GM23338 (cell line): Measurements from ENCODE around the gene SGMS2. TPM values are rescaled to one million over a fixed set of nuclear protein-coding genes. Genes with fewer than 3 reads are reported as not detected.

Source experiments
- ATAC-seq: fragments of 200-7000 bp; cut with Tn5 transposase; 3 replicates; pipeline ENCODE4 v1.9.1; 2020
- DNase-seq: peaks from one replicate; pipeline ENCODE4 v3.0.0-alpha.2; 2015; ENCODE audit warnings: low spot score
- H2AFZ ChIP-seq: fragments of 200-600 bp; sonication (generic); 2 replicates; pipeline ENCODE4 v1.8.0; 2016; ENCODE audit warnings: antibody characterized with exemption, mild to moderate bottlenecking, moderate library complexity
- H3F3A ChIP-seq: fragments of 200-600 bp; sonication (generic); replicated peaks from 2 replicates; pipeline ENCODE4 v1.8.0; 2017; ENCODE audit warnings: antibody characterized with exemption, mixed run types, low read depth
- H3K27ac ChIP-seq: fragments of 200-600 bp; sonication (generic); 2 replicates; pipeline ENCODE4 v1.6.1; 2016; ENCODE audit warnings: low read depth
- H3K27me3 ChIP-seq: fragments of 200-600 bp; sonication (generic); 2 replicates; pipeline ENCODE4 v1.8.0; 2016; ENCODE audit warnings: mild to moderate bottlenecking, mixed run types, moderate library complexity; ENCODE audit not compliant: insufficient read depth
- H3K36me3 ChIP-seq: fragments of 200-600 bp; sonication (generic); 2 replicates; pipeline ENCODE4 v1.8.0; 2016; ENCODE audit warnings: mild to moderate bottlenecking; ENCODE audit not compliant: insufficient read depth
- H3K4me1 ChIP-seq: fragments of 200-600 bp; sonication (generic); 2 replicates; pipeline ENCODE4 v1.8.0; 2016; ENCODE audit warnings: mild to moderate bottlenecking, moderate library complexity; ENCODE audit not compliant: insufficient read depth
- H3K4me2 ChIP-seq: fragments of 200-600 bp; sonication (generic); 2 replicates; pipeline ENCODE4 v1.7.1; 2017; ENCODE audit warnings: mixed run types
- H3K4me3 ChIP-seq: fragments of 200-600 bp; sonication (generic); 2 replicates; pipeline ENCODE4 v1.6.1; 2016; ENCODE audit warnings: mixed run types
- H3K79me2 ChIP-seq: fragments of 200-600 bp; sonication (generic); replicated peaks from 2 replicates; pipeline ENCODE4 v1.8.0; 2017; ENCODE audit warnings: mild to moderate bottlenecking; ENCODE audit not compliant: insufficient read depth
- H3K9me2 ChIP-seq: fragments of 200-600 bp; sonication (generic); 2 replicates; pipeline ENCODE4 v1.8.0; 2017; ENCODE audit not compliant: insufficient read depth
- H4K20me1 ChIP-seq: fragments of 200-600 bp; sonication (generic); replicated peaks from 2 replicates; pipeline ENCODE4 v1.8.0; 2017; ENCODE audit warnings: mild to moderate bottlenecking; ENCODE audit not compliant: insufficient read depth
- H3K27ac Mint-ChIP-seq: 2 replicates; pipeline ENCODE4 v1.8.0; 2020; ENCODE audit warnings: inconsistent platforms, mild to moderate bottlenecking, moderate library complexity, mixed read lengths
- H3K27me3 Mint-ChIP-seq: 3 replicates; pipeline ENCODE4 v1.8.0; 2022; ENCODE audit warnings: low read depth, mild to moderate bottlenecking, moderate library complexity, mixed read lengths, inconsistent platforms; ENCODE audit not compliant: insufficient read depth, poor library complexity
- H3K36me3 Mint-ChIP-seq: 3 replicates; pipeline ENCODE4 v1.8.0; 2021; ENCODE audit warnings: low read depth, mild to moderate bottlenecking, inconsistent platforms, moderate library complexity, mixed read lengths
- H3K4me1 Mint-ChIP-seq: 3 replicates; pipeline ENCODE4 v1.8.0; 2020; ENCODE audit warnings: mild to moderate bottlenecking, inconsistent platforms, mixed read lengths
- H3K4me3 Mint-ChIP-seq: 3 replicates; pipeline ENCODE4 v1.8.0; 2021; ENCODE audit warnings: moderate library complexity, mild to moderate bottlenecking, inconsistent platforms, mixed read lengths
- H3K9me3 Mint-ChIP-seq: 3 replicates; pipeline ENCODE4 v1.8.0; 2020; ENCODE audit warnings: moderate library complexity, mild to moderate bottlenecking, inconsistent platforms, mixed read lengths
- CREB1 ChIP-seq: fragments of 250-450 bp; sonication (Bioruptor Pico); IDR thresholded peaks from 2 replicates; pipeline ENCODE4 v1.5.0; 2020; ENCODE audit warnings: low read depth, mild to moderate bottlenecking, moderate library complexity
- EZH2 ChIP-seq: fragments of 200-600 bp; sonication (generic); IDR thresholded peaks from one replicate; pipeline ENCODE4 v1.8.0; 2017; ENCODE audit warnings: antibody characterized with exemption, mild to moderate bottlenecking, low read depth; ENCODE audit not compliant: unreplicated experiment
- EZH2phosphoT487 ChIP-seq: fragments of 200-600 bp; sonication (generic); IDR thresholded peaks from one replicate; pipeline ENCODE4 v1.8.1; 2018; ENCODE audit warnings: antibody characterized with exemption; ENCODE audit not compliant: unreplicated experiment
- JUNB ChIP-seq: IDR thresholded peaks from one replicate; pipeline ENCODE4 v1.6.1; 2016; ENCODE audit warnings: antibody characterized with exemption; ENCODE audit not compliant: unreplicated experiment
- NANOG ChIP-seq: IDR thresholded peaks from 2 replicates; pipeline ENCODE4 v1.6.1; 2016; ENCODE audit warnings: antibody characterized with exemption, borderline replicate concordance
- POLR2AphosphoS5 ChIP-seq: IDR thresholded peaks from 2 replicates; pipeline ENCODE4 v1.6.1; 2016; ENCODE audit warnings: antibody characterized with exemption, low read depth
- STAT1 ChIP-seq: IDR thresholded peaks from one replicate; pipeline ENCODE4 v1.6.1; 2016; ENCODE audit warnings: antibody characterized with exemption; ENCODE audit not compliant: unreplicated experiment
- ZNF114 ChIP-seq: fragments of 250-450 bp; sonication (Bioruptor Pico); IDR thresholded peaks from 2 replicates; pipeline ENCODE4 v1.5.0; 2020; ENCODE audit warnings: mild to moderate bottlenecking, moderate library complexity
- ZNF331 ChIP-seq: fragments of 250-450 bp; sonication (Bioruptor Pico); IDR thresholded peaks from 2 replicates; pipeline ENCODE4 v1.5.0; 2020; ENCODE audit warnings: low read depth, mild to moderate bottlenecking, moderate library complexity
- polyA plus RNA-seq: library from polyadenylated mRNA; unstranded; fragments of >200 nt; fragmentation: Nextera tagmentation; extraction: Ambion mirVana; gene quantifications from 2 replicates; pipeline ENCODE4 v1.2.1, GENCODE V29; 2016
- total RNA-seq: library from RNA; depleted of rRNA; stranded (reverse); fragments of >200 nt; shearing (Covaris generic); gene quantifications from 2 replicates; pipeline ENCODE4 v1.2.3, GENCODE V29; 2014
- TF ChIP-seq, protein P1 (sequence below): IDR thresholded peaks from 2 replicates; pipeline ENCODE4 v1.6.1; 2016; ENCODE audit warnings: antibody characterized with exemption
- TF ChIP-seq, protein P2 (sequence below): IDR thresholded peaks from one replicate; pipeline ENCODE4 v1.6.1; 2018; ENCODE audit warnings: antibody characterized with exemption; ENCODE audit not compliant: unreplicated experiment

Gene SGMS2
- total and polyA plus RNA-seq, 2 experiments from 2014 or later = 0.35 to 1.1 TPM

DNA sequence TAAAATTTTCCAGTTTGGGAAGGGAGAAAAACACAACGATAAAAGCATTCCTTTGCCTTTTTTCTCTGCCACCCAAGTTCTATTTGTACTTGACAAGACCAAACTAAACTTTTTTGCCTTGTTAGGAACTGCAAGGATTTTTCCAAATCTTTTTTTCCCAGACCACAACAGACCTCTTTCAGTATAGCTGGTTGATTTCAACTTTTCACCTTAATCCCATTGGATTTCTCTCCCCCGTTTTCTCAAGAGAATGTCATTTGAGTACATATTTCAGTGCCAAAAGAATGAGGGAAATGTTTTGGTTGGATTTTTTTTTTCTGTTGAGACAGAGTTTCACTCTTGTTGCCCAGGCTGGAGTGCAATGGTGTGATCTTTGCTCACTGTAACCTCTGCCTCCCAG is 18.5 kb upstream of the SGMS2 start (continued):
- TF ChIP-seq POLR2AphosphoS5 (no peak), ZNF331 (no peak), JUNB (no peak)

DNA sequence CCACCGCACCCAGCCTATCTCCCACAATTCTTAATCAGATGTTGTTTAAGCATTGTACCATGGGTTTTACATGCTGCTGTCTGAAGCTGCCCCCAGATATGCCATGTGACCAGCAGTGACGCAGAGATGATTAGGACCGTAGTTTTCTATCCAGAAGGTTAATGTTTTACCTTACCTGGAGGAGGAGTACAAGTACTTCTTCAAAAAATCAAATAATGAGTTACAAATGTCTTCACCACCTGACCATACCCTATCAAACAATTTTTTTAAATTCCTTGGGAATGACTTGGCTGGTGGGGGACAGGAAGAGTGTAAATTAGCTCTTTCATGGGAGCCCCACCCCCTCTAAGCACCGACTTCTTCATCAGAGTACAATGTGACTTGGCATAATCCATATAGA is 16.2 kb upstream of the SGMS2 start:
- ATAC-seq (no peak), DNase-seq (no peak)
- H3K27ac Mint-ChIP-seq = no peak overlapping the region
- H3K9me3 Mint-ChIP-seq = no peaks in the 10 kb centered on the region; the same call in 2 of the 3 replicates
- Histone ChIP-seq H3K4me1 (no peaks in the 10 kb centered on the region), H2AFZ (no peak overlapping the region), H3K4me2 (no peak overlapping the region), H3F3A (no peaks in the 10 kb centered on the region), H4K20me1 (no peaks in the 10 kb centered on the region), H3K27me3 (no peaks in the 10 kb centered on the region), H3K79me2 (no peaks in the 10 kb centered on the region), H3K4me3 (no peak overlapping the region), H3K27ac (no peak overlapping the region), H3K36me3 (no peaks in the 10 kb centered on the region), H3K9me2 (0 out of 2 replicates have a peak, but pooled peaks cover 2% of the 10 kb centered on the region)
- H3K4me3 Mint-ChIP-seq = no peak overlapping the region
- H3K27me3 Mint-ChIP-seq = no peaks in the 10 kb centered on the region
- no peaks in the 10 kb centered on the region for H3K36me3 Mint-ChIP-seq
- no peaks in the 10 kb centered on the region for H3K4me1 Mint-ChIP-seq
- TF ChIP-seq JUNB = no peak
- TF ChIP-seq ZNF114 (CRISPR knock-in tag) = no peak
- TF ChIP-seq, protein P1, sequence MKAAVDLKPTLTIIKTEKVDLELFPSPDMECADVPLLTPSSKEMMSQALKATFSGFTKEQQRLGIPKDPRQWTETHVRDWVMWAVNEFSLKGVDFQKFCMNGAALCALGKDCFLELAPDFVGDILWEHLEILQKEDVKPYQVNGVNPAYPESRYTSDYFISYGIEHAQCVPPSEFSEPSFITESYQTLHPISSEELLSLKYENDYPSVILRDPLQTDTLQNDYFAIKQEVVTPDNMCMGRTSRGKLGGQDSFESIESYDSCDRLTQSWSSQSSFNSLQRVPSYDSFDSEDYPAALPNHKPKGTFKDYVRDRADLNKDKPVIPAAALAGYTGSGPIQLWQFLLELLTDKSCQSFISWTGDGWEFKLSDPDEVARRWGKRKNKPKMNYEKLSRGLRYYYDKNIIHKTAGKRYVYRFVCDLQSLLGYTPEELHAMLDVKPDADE = no peak
- TF ChIP-seq, protein P2, sequence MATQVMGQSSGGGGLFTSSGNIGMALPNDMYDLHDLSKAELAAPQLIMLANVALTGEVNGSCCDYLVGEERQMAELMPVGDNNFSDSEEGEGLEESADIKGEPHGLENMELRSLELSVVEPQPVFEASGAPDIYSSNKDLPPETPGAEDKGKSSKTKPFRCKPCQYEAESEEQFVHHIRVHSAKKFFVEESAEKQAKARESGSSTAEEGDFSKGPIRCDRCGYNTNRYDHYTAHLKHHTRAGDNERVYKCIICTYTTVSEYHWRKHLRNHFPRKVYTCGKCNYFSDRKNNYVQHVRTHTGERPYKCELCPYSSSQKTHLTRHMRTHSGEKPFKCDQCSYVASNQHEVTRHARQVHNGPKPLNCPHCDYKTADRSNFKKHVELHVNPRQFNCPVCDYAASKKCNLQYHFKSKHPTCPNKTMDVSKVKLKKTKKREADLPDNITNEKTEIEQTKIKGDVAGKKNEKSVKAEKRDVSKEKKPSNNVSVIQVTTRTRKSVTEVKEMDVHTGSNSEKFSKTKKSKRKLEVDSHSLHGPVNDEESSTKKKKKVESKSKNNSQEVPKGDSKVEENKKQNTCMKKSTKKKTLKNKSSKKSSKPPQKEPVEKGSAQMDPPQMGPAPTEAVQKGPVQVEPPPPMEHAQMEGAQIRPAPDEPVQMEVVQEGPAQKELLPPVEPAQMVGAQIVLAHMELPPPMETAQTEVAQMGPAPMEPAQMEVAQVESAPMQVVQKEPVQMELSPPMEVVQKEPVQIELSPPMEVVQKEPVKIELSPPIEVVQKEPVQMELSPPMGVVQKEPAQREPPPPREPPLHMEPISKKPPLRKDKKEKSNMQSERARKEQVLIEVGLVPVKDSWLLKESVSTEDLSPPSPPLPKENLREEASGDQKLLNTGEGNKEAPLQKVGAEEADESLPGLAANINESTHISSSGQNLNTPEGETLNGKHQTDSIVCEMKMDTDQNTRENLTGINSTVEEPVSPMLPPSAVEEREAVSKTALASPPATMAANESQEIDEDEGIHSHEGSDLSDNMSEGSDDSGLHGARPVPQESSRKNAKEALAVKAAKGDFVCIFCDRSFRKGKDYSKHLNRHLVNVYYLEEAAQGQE = no peak
- TF ChIP-seq NANOG = no peak
- TF ChIP-seq EZH2 = no peak
- no peak for TF ChIP-seq CREB1 (CRISPR knock-in tag)
- TF ChIP-seq EZH2phosphoT487 = no peak
- TF ChIP-seq ZNF331 = no peak

DNA sequence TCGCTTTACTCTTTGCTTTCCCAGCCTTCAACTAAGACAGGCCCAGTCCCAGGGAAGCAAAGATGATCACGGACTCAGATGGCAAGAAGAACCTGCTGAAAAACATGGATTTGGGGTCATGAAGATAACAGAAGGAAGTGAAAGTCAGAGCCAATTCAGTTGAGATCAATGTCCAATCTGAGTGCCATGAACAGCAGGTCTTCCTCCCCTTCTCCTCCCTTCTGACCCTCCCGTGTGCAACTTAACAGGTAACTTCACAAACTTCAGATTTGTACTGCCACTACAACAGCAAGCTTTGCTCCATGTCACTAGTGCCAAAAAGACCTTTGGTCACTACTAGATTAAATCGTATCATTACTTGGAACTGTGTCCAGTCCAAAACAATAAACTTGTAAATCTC is 15.5 kb upstream of the SGMS2 start:
- no peak overlapping the region for H3K4me2 ChIP-seq
- no peaks in the 10 kb centered on the region for H3K27me3 ChIP-seq
- no peak overlapping the region for H2AFZ ChIP-seq
- DNase-seq = no peak
- no peaks in the 10 kb centered on the region for H3K4me1 ChIP-seq
- Mint-ChIP-seq H3K36me3 (no peaks in the 10 kb centered on the region), H3K27ac (no peak overlapping the region), H3K9me3 (no peaks in the 10 kb centered on the region), H3K4me3 (no peak overlapping the region), H3K27me3 (no peaks in the 10 kb centered on the region), H3K4me1 (no peaks in the 10 kb centered on the region)
- no peak overlapping the region for H3K4me3 ChIP-seq
- no peak for ATAC-seq
- no peaks in the 10 kb centered on the region for H3K36me3 ChIP-seq
- no peaks in the 10 kb centered on the region for H3F3A ChIP-seq
- no peaks in the 10 kb centered on the region for H3K79me2 ChIP-seq
- H3K9me2 ChIP-seq = 0 out of 2 replicates have a peak, but pooled peaks cover 2% of the 10 kb centered on the region
- H4K20me1 ChIP-seq = no peaks in the 10 kb centered on the region
- no peak overlapping the region for H3K27ac ChIP-seq
- no peak for TF ChIP-seq POLR2AphosphoS5
- no peak for TF ChIP-seq EZH2
- TF ChIP-seq STAT1 = no peak
- TF ChIP-seq NANOG = no peak
- TF ChIP-seq ZNF114 (CRISPR knock-in tag) = no peak
- TF ChIP-seq, protein P2 = no peak
- TF ChIP-seq ZNF331 = no peak
- TF ChIP-seq CREB1 (CRISPR knock-in tag) = no peak
